Esophagus squamous epithelium (tissue), 4 donors: ENCODE measurements around the gene ZNF45.
"Not testable (repeated sequence)": the region's sequence is repeated elsewhere in the genome, so short reads cannot be mapped to it uniquely, and the experiment has no call there.

Experiments used
- POLR2A ChIP-seq, 4 donors: fragments of 450-650 bp; IDR thresholded peaks; one replicate each; pipeline ENCODE4 v1.6.1; 2017; ENCODE audit warnings: antibody characterized with exemption in 4 of 4, mild to moderate bottlenecking in 4 of 4, moderate library complexity in 3 of 4
- TF ChIP-seq, protein P1 (sequence below), 6 experiments: fragments of 450-650 bp in 4 of 6; fragments of 200-600 bp in 2 of 6; sonication (generic) in 2 of 6; IDR thresholded peaks; one replicate each; pipeline ENCODE4 v1.5.1; 2016 to 2019; ENCODE audit warnings: antibody characterized with exemption in 6 of 6, mild to moderate bottlenecking in 4 of 6, moderate library complexity in 4 of 6

DNA sequence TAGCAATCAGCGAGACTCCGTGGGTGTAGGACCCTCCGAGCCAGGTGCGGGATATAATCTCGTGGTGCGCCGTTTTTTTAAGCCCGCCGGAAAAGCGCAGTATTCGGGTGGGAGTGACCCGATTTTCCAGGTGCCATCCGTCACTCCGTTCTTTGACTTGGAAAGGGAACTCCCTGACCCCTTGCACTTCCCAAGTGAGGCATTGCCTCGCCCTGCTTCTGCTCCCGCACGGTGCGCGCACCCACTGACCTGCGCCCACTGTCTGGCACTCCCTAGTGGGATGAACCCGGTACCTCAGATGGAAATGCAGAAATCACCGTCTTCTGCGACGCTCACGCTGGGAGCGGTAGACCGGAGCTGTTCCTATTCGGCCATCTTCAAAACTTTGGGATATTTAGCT, 68.2 kb downstream of the ZNF45 start:
- TF ChIP-seq, protein P1, sequence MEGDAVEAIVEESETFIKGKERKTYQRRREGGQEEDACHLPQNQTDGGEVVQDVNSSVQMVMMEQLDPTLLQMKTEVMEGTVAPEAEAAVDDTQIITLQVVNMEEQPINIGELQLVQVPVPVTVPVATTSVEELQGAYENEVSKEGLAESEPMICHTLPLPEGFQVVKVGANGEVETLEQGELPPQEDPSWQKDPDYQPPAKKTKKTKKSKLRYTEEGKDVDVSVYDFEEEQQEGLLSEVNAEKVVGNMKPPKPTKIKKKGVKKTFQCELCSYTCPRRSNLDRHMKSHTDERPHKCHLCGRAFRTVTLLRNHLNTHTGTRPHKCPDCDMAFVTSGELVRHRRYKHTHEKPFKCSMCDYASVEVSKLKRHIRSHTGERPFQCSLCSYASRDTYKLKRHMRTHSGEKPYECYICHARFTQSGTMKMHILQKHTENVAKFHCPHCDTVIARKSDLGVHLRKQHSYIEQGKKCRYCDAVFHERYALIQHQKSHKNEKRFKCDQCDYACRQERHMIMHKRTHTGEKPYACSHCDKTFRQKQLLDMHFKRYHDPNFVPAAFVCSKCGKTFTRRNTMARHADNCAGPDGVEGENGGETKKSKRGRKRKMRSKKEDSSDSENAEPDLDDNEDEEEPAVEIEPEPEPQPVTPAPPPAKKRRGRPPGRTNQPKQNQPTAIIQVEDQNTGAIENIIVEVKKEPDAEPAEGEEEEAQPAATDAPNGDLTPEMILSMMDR (IDR thresholded peaks at IDR 0.05): not testable (repeated sequence)
- TF ChIP-seq POLR2A (IDR thresholded peaks at IDR 0.05): not testable (repeated sequence)
